HepG2 (cell line): Measurements from ENCODE around the gene RBM15B. TPM values are rescaled to one million over a fixed set of nuclear protein-coding genes. Genes with fewer than 3 reads are reported as not detected.

ENCODE experiments used
- ATAC-seq: fragments of 200-7000 bp; cut with Tn5 transposase; 3 replicates; pipeline ENCODE4 v1.9.1; 2020; ENCODE audit warnings: mild to moderate bottlenecking, moderate library complexity
- BruUV-seq: library from RNA; stranded (reverse); fragments of 400-500 nt; replicated peaks from 2 replicates; lab custom pipeline; 2021; lab: Mats Ljungman, UMichigan
- CTCF ChIA-PET: fragments of 300-600 bp; formaldehyde crosslinking; extraction: SDS; loops from one replicate; lab custom pipeline; 2021; ENCODE audit warnings: low total read pairs, inconsistent platforms, low intra/inter-chr PET ratio; lab: Yijun Ruan, JAX
- POLR2A ChIA-PET: fragments of 350-600 bp; sonication (Branson Sonifier 250); formaldehyde crosslinking; loops from one replicate; lab custom pipeline; 2020; ENCODE audit warnings: antibody characterized with exemption, inconsistent platforms; lab: Yijun Ruan, JAX
- DNase-seq: peaks from one replicate; pipeline ENCODE4 v3.0.0-alpha.2; 2015; ENCODE audit warnings: low spot score
- FAIRE-seq: peaks from 3 replicates; lab custom pipeline; 2011; peaks lifted over from hg19 to GRCh38; lab: Jason Lieb, UNC
- H2AFZ ChIP-seq: one replicate; pipeline ENCODE4 v1.6.1; 2011; ENCODE audit warnings: low read length, inconsistent platforms
- H3K27ac ChIP-seq: fragments of 300-600 bp; 3 replicates; pipeline ENCODE4 v1.8.0; 2011; ENCODE audit warnings: mixed run types, mild to moderate bottlenecking, mixed read lengths, low read length, inconsistent platforms; ENCODE audit not compliant: insufficient read depth; ENCODE audit errors: extremely low read length
- H3K27me3 ChIP-seq, 2 experiments: fragments of 200-600 bp in 1 of 2; 2 replicates in 1 of 2; 3 replicates in 1 of 2; pipeline versions ENCODE4 v1.6.0 to v1.8.0; 2011; ENCODE audit warnings: low read length in 2 of 2, mild to moderate bottlenecking in 2 of 2, moderate library complexity in 2 of 2, inconsistent platforms in 1 of 2; ENCODE audit not compliant: insufficient read depth in 2 of 2, control insufficient read depth in 1 of 2
- H3K36me3 ChIP-seq, 2 experiments: fragments of 200-600 bp in 1 of 2; replicated peaks in 1 of 2; 2 replicates in 1 of 2; 3 replicates in 1 of 2; pipeline versions ENCODE4 v1.5.1 to v1.8.0; 2011; ENCODE audit warnings: low read length in 2 of 2, inconsistent platforms in 1 of 2; ENCODE audit not compliant: insufficient read depth in 2 of 2, control insufficient read depth in 1 of 2
- H3K4me1 ChIP-seq: 2 replicates; pipeline ENCODE4 v1.5.1; 2012; ENCODE audit warnings: low read length, inconsistent platforms; ENCODE audit not compliant: insufficient read depth
- H3K4me2 ChIP-seq: 2 replicates; pipeline ENCODE4 v1.6.0; 2011; ENCODE audit warnings: low read depth, low read length, inconsistent platforms
- H3K4me3 ChIP-seq, 3 experiments: fragments of 200-600 bp in 1 of 3; sonication (generic), shearing (Covaris generic) in 1 of 3; replicated peaks in 1 of 3; 2 replicates each; pipeline ENCODE4 v1.5.1; 2011 to 2016; ENCODE audit warnings: low read length in 3 of 3, inconsistent platforms in 2 of 3, low read depth in 2 of 3, mild to moderate bottlenecking in 2 of 3, control low read depth in 1 of 3, mixed read lengths in 1 of 3; ENCODE audit not compliant: insufficient read depth in 1 of 3
- H3K79me2 ChIP-seq: one replicate; pipeline ENCODE4 v1.6.1; 2011; ENCODE audit warnings: low read length, inconsistent platforms; ENCODE audit not compliant: insufficient read depth
- H3K9ac ChIP-seq: 2 replicates; pipeline ENCODE4 v1.6.0; 2011; ENCODE audit warnings: mild to moderate bottlenecking, low read depth, low read length, inconsistent platforms; ENCODE audit not compliant: insufficient read depth
- H3K9me3 ChIP-seq: 2 replicates; pipeline ENCODE4 v1.5.1; 2012; ENCODE audit warnings: mild to moderate bottlenecking, low read length
- H4K20me1 ChIP-seq: 2 replicates; pipeline ENCODE4 v1.6.0; 2011; ENCODE audit warnings: inconsistent platforms, mild to moderate bottlenecking, low read length, moderate library complexity; ENCODE audit not compliant: insufficient read depth
- ATF7 ChIP-seq, 2 experiments: fragments of 450-650 bp in 1 of 2; sonication (generic) in 1 of 2; formaldehyde crosslinking in 1 of 2; IDR thresholded peaks; 2 replicates each; pipeline versions ENCODE4 v1.4.0 to v1.6.1; 2016 to 2020; ENCODE audit warnings: antibody characterized with exemption in 1 of 2, mild to moderate bottlenecking in 1 of 2, missing genetic modification reagents in 1 of 2
- POLR2G ChIP-seq: fragments of 200-400 bp; formaldehyde crosslinking; IDR thresholded peaks from 2 replicates; pipeline ENCODE4 v1.6.1; 2018; ENCODE audit warnings: mild to moderate bottlenecking, low read depth, low read length, moderate library complexity
- RBM22 ChIP-seq: fragments of 200-400 bp; formaldehyde crosslinking; optimal IDR thresholded peaks from 2 replicates; pipeline ENCODE3; 2017; ENCODE audit warnings: mild to moderate bottlenecking, low read length, moderate library complexity
- ZNF597 ChIP-seq: sonication (generic); formaldehyde crosslinking; IDR thresholded peaks from 2 replicates; pipeline ENCODE4 v1.5.0; 2020; ENCODE audit warnings: missing genetic modification reagents
- ZNF678 ChIP-seq: sonication (generic); formaldehyde crosslinking; IDR thresholded peaks from 2 replicates; pipeline ENCODE4 v1.4.0; 2020; ENCODE audit warnings: mild to moderate bottlenecking, missing genetic modification reagents
- ZNF703 ChIP-seq: sonication (generic); formaldehyde crosslinking; IDR thresholded peaks from 2 replicates; pipeline ENCODE4 v1.5.1; 2020; ENCODE audit warnings: missing genetic modification reagents, mild to moderate bottlenecking, moderate library complexity, borderline replicate concordance
- WGBS: methylation state at CpG from one replicate; pipeline ENCODE4 v1.1.6; 2017; ENCODE audit warnings: low lambda C conversion rate; 5-methylcytosine and 5-hydroxymethylcytosine counted together
- in situ Hi-C: cut with HindIII; loops from 2 replicates; pipeline ENCODE4 v1.10.0; 2017; ENCODE audit warnings: low pct_unique_long_range_greater_than_20kb; ENCODE audit not compliant: extremely low pct_ligation_motif_present
- intact Hi-C: fragments of 100-400 bp; cut with micrococcal nuclease; formaldehyde crosslinking; loops from one replicate; pipeline ENCODE4 v1.10.0; 2022; ENCODE audit not compliant: unreplicated experiment
- polyA plus RNA-seq, 8 experiments: library from polyadenylated mRNA; depleted of rRNA in 3 of 8; stranded (reverse) in 7 of 8; unstranded in 1 of 8; fragments of >200 nt; fragmentation: Illumina TruSeq in 4 of 8; extraction: Trizol in 4 of 8; gene quantifications; 2 replicates each; pipeline versions ENCODE4 v1.2.1 to v1.2.3, GENCODE V29; 2011 to 2016; ENCODE audit warnings: low read depth in 4 of 8, missing spikeins in 1 of 8, mixed read lengths in 1 of 8; ENCODE audit not compliant: insufficient read depth in 1 of 8
- total RNA-seq, 5 experiments: library from RNA; depleted of rRNA; stranded (reverse); fragments of >200 nt; fragmentation: Illumina TruSeq; extraction: Trizol; gene quantifications; 2 replicates each; pipeline ENCODE4 v1.2.3, GENCODE V29; 2016; ENCODE audit warnings: low read depth in 1 of 5

RBM15B gene
- total and polyA plus RNA-seq, 2 of the 13 experiments (the other 11 are each of a cell fraction or from before 2014, with no cell fraction given): 8.2 to 19.3 TPM

- DNase-seq (no peak), FAIRE-seq (no peak), ATAC-seq (no peak)
- 95% methylated on average over 5 of the region's 5 CpGs for WGBS
- in situ Hi-C loops (no loop called here), intact Hi-C loops (no loop called here)
- peaks cover 25 to 78% of the 10 kb centered on the region in 2 experiments for H3K36me3 ChIP-seq
- H3K27ac ChIP-seq: no peak overlapping the region
- H3K4me2 ChIP-seq: no peak overlapping the region
- H3K27me3 ChIP-seq: no peaks in the 10 kb centered on the region
- TF ChIP-seq POLR2G (peak; percentile 36; the same call in 1 of the 2 replicates), ZNF678 (CRISPR knock-in tag) (no peak), ZNF703 (CRISPR knock-in tag) (no peak), RBM22 (peak; percentile 71)
- POLR2A ChIA-PET: interaction anchor here (0.7 kb wide), 1 partner anchor 12 kb away, joined by 4 read pairs; the partner anchor contains the start of gene MANF
- peaks cover 26% of the 10 kb centered on the region for H3K4me1 ChIP-seq
- H3K9ac ChIP-seq: no peak overlapping the region
- no peak overlapping the region for H2AFZ ChIP-seq
- H3K4me3 ChIP-seq: no peak overlapping the region
- H3K79me2 ChIP-seq: peaks cover 32% of the 10 kb centered on the region
- no TSS peak for BruUV-seq
- no peaks in the 10 kb centered on the region for H3K9me3 ChIP-seq
- CTCF ChIA-PET: no interaction called here
- peaks cover 20% of the 10 kb centered on the region for H4K20me1 ChIP-seq
Measured at GRCh38 chr3:51397392-51397791, 6.3 kb downstream of the RBM15B start.

GRCh38 chr3:51398595-51399310, 7.7 kb downstream of the RBM15B start:
- Histone ChIP-seq H3K36me3 (peaks cover 26 to 74% of the 10 kb centered on the region in 2 experiments), H3K27ac (no peak overlapping the region), H3K9me3 (no peaks in the 10 kb centered on the region), H3K4me3 (no peak overlapping the region), H3K4me2 (no peak overlapping the region), H3K4me1 (peaks cover 13% of the 10 kb centered on the region), H2AFZ (no peak overlapping the region), H3K79me2 (peaks cover 18% of the 10 kb centered on the region), H3K9ac (no peak overlapping the region), H4K20me1 (peaks cover 17% of the 10 kb centered on the region), H3K27me3 (no peaks in the 10 kb centered on the region)
- no peak for FAIRE-seq
- DNase-seq: no peak
- POLR2A ChIA-PET: interaction anchor here (0.8 kb wide), 1 partner anchor 14 kb away, joined by 3 read pairs; the partner anchor contains the start of gene MANF
- no TSS peak for BruUV-seq
- CTCF ChIA-PET: no interaction called here
- TF ChIP-seq ATF7 (IDR thresholded peaks at IDR 0.05) (peak; percentile 90), ATF7 (CRISPR knock-in tag; IDR thresholded peaks at IDR 0.05) (no peak), ZNF597 (CRISPR knock-in tag) (no peak)
- no peak for ATAC-seq
- in situ Hi-C loops (no loop called here), intact Hi-C loops (no loop called here)
- WGBS: 99% methylated on average over 7 of the region's 8 CpGs
